Measurements from ENCODE around the gene HTR6.

Gene HTR6

GRCh38 chr1:19688041-19688842 lies 23.6 kb downstream of the HTR6 start:
- DNase-seq (ENCODE audit: low read depth), result no peak
- in situ Hi-C loops (cut with HindIII; ENCODE audit: low sequenced_read_pairs), result no loop called here
- TF ChIP-seq CTCF (IDR thresholded peaks at IDR 0.05; ENCODE audit: low read depth, low read length, missing control alignments), result no peak
- H3K4me3 ChIP-seq (ENCODE audit: low read depth, low read length), result no peak overlapping the region

- TF ChIP-seq CTCF (IDR thresholded peaks at IDR 0.05; ENCODE audit: low read depth, low read length, missing control alignments), result no peak
- H3K4me3 ChIP-seq (ENCODE audit: low read depth, low read length), result no peak overlapping the region
- DNase-seq (ENCODE audit: low read depth), result no peak
- in situ Hi-C loops (cut with HindIII; ENCODE audit: low sequenced_read_pairs), result no loop called here
Observed at GRCh38 chr1:19689085-19689757, 24.5 kb downstream of the HTR6 start.

GRCh38 chr1:19689856-19690255 lies 25.2 kb downstream of the HTR6 start:
- H3K4me3 ChIP-seq (ENCODE audit: low read depth, low read length), result no peak overlapping the region
- TF ChIP-seq CTCF (IDR thresholded peaks at IDR 0.05; ENCODE audit: low read depth, low read length, missing control alignments), result no peak
- no peak for DNase-seq (ENCODE audit: low read depth)
- in situ Hi-C loops (cut with HindIII; ENCODE audit: low sequenced_read_pairs), result no loop called here

GRCh38 chr1:19690342-19690741 lies 25.7 kb downstream of the HTR6 start:
- in situ Hi-C loops (cut with HindIII; ENCODE audit: low sequenced_read_pairs), result no loop called here
- DNase-seq (ENCODE audit: low read depth), result no peak
- no peak overlapping the region for H3K4me3 ChIP-seq (ENCODE audit: low read depth, low read length)
- no peak for TF ChIP-seq CTCF (IDR thresholded peaks at IDR 0.05; ENCODE audit: low read depth, low read length, missing control alignments)

- DNase-seq (ENCODE audit: low read depth), result no peak
- in situ Hi-C loops (cut with HindIII; ENCODE audit: low sequenced_read_pairs), result no loop called here
- no peak for TF ChIP-seq CTCF (IDR thresholded peaks at IDR 0.05; ENCODE audit: low read depth, low read length, missing control alignments)
- H3K4me3 ChIP-seq (ENCODE audit: low read depth, low read length), result no peak overlapping the region
Observed at GRCh38 chr1:19694298-19694697, 29.6 kb downstream of the HTR6 start.

GRCh38 chr1:19695772-19696171 lies 31.1 kb downstream of the HTR6 start:
- in situ Hi-C loops (cut with HindIII; ENCODE audit: low sequenced_read_pairs), result no loop called here
- no peak for TF ChIP-seq CTCF (IDR thresholded peaks at IDR 0.05; ENCODE audit: low read depth, low read length, missing control alignments)
- no peak overlapping the region for H3K4me3 ChIP-seq (ENCODE audit: low read depth, low read length)
- DNase-seq (ENCODE audit: low read depth), result no peak

Measured in astrocyte of the cerebellum (primary cell).